IMR-90 (cell line): ENCODE data around the gene TNFAIP8L1. TPM values are rescaled to one million over a fixed set of nuclear protein-coding genes. Genes with fewer than 3 reads are reported as not detected.

Source experiments
- ATAC-seq: fragments of 200-7000 bp; cut with Tn5 transposase; 2 replicates; pipeline ENCODE4 v1.9.1; 2020; ENCODE audit warnings: low read depth, mild to moderate bottlenecking, moderate library complexity
- BruUV-seq: library from RNA; stranded (reverse); fragments of 400-500 nt; replicated peaks from 2 replicates; lab custom pipeline; 2021; lab: Mats Ljungman, UMichigan
- CTCF ChIA-PET: fragments of 300-600 bp; formaldehyde crosslinking; extraction: SDS; loops from one replicate; lab custom pipeline; 2021; ENCODE audit warnings: antibody characterized with exemption; lab: Yijun Ruan, JAX
- POLR2A ChIA-PET: fragments of 300-600 bp; sonication (Branson Sonifier 250); formaldehyde crosslinking; loops from one replicate; lab custom pipeline; 2022; ENCODE audit warnings: antibody characterized with exemption; ENCODE audit not compliant: unreplicated experiment; lab: Charles Lee
- DNase-seq: peaks from one replicate; pipeline ENCODE4 v3.0.0; 2013
- H2AFZ ChIP-seq: replicated peaks from 2 replicates; pipeline ENCODE3; 2013; ENCODE audit warnings: low read length, mild to moderate bottlenecking; ENCODE audit not compliant: poor library complexity
- H2AK5ac ChIP-seq: 2 replicates; pipeline ENCODE4 v1.6.1; 2013; ENCODE audit warnings: low read depth, low read length, inconsistent platforms
- H2AK9ac ChIP-seq: replicated peaks from 2 replicates; pipeline ENCODE3; 2013; ENCODE audit warnings: mild to moderate bottlenecking, low read depth, low read length, moderate library complexity; ENCODE audit not compliant: poor library complexity
- H2BK120ac ChIP-seq: 2 replicates; pipeline ENCODE4 v1.6.1; 2013; ENCODE audit warnings: low read depth, low read length, inconsistent platforms
- H2BK15ac ChIP-seq: 3 replicates; pipeline ENCODE4 v1.6.1; 2013; ENCODE audit warnings: low read depth, low read length, inconsistent platforms
- H2BK20ac ChIP-seq: 2 replicates; pipeline ENCODE4 v1.6.1; 2013; ENCODE audit warnings: low read depth, mild to moderate bottlenecking, inconsistent platforms, low read length, moderate library complexity
- H2BK5ac ChIP-seq: 2 replicates; pipeline ENCODE4 v1.6.1; 2013; ENCODE audit warnings: mild to moderate bottlenecking, low read depth, low read length, inconsistent platforms; ENCODE audit not compliant: poor library complexity, severe bottlenecking
- H3K14ac ChIP-seq: replicated peaks from 2 replicates; pipeline ENCODE4 v1.6.1; 2013; ENCODE audit warnings: low read depth, low read length, inconsistent platforms
- H3K18ac ChIP-seq: 2 replicates; pipeline ENCODE4 v1.6.1; 2013; ENCODE audit warnings: low read depth, low read length, control low read depth
- H3K23ac ChIP-seq: 2 replicates; pipeline ENCODE4 v1.6.1; 2013; ENCODE audit warnings: low read depth, low read length, inconsistent platforms
- H3K27ac ChIP-seq: 2 replicates; pipeline ENCODE4 v1.5.1; 2013; ENCODE audit warnings: mild to moderate bottlenecking, control low read depth, low read length; ENCODE audit not compliant: insufficient read depth
- H3K27me3 ChIP-seq: 2 replicates; pipeline ENCODE4 v1.6.1; 2013; ENCODE audit warnings: low read length; ENCODE audit not compliant: control insufficient read depth, insufficient read depth
- H3K36me3 ChIP-seq: 2 replicates; pipeline ENCODE4 v1.6.1; 2013; ENCODE audit warnings: low read length, mixed read lengths; ENCODE audit not compliant: control insufficient read depth, insufficient read depth
- H3K4ac ChIP-seq: 2 replicates; pipeline ENCODE4 v1.6.1; 2013; ENCODE audit warnings: low read depth, low read length, inconsistent platforms
- H3K4me1 ChIP-seq: 2 replicates; pipeline ENCODE4 v1.6.1; 2013; ENCODE audit warnings: low read length, mixed read lengths; ENCODE audit not compliant: control insufficient read depth, insufficient read depth
- H3K4me2 ChIP-seq: 2 replicates; pipeline ENCODE4 v1.6.1; 2013; ENCODE audit warnings: low read depth, mild to moderate bottlenecking, control low read depth, low read length, moderate library complexity
- H3K4me3 ChIP-seq: 2 replicates; pipeline ENCODE4 v1.5.1; 2013; ENCODE audit warnings: low read depth, mild to moderate bottlenecking, control low read depth, low read length, moderate library complexity; ENCODE audit not compliant: insufficient read depth
- H3K56ac ChIP-seq: 2 replicates; pipeline ENCODE4 v1.6.1; 2013; ENCODE audit warnings: low read length, inconsistent platforms; ENCODE audit not compliant: insufficient read depth; ENCODE audit errors: extremely low read depth
- H3K79me1 ChIP-seq, 2 experiments: 2 replicates each; pipeline ENCODE4 v1.6.1; 2013; ENCODE audit warnings: low read length in 2 of 2, inconsistent platforms in 1 of 2, low read depth in 1 of 2
- H3K9ac ChIP-seq: 2 replicates; pipeline ENCODE4 v1.6.1; 2013; ENCODE audit warnings: low read depth, low read length, control low read depth
- H3K9me1 ChIP-seq: 2 replicates; pipeline ENCODE4 v1.6.1; 2013; ENCODE audit warnings: low read length, inconsistent platforms; ENCODE audit not compliant: insufficient read depth
- H3K9me3 ChIP-seq: 2 replicates; pipeline ENCODE4 v1.6.1; 2013; ENCODE audit warnings: low read length; ENCODE audit not compliant: control insufficient read depth, insufficient read depth
- H4K20me1 ChIP-seq: 2 replicates; pipeline ENCODE4 v1.6.1; 2013; ENCODE audit warnings: low read length, inconsistent platforms; ENCODE audit not compliant: insufficient read depth
- H4K5ac ChIP-seq: 2 replicates; pipeline ENCODE4 v1.6.1; 2013; ENCODE audit warnings: mild to moderate bottlenecking, low read depth, low read length, control low read depth
- H4K8ac ChIP-seq, 2 experiments: 2 replicates each; pipeline ENCODE4 v1.6.1; 2013; ENCODE audit warnings: low read depth in 2 of 2, low read length in 2 of 2, control low read depth in 1 of 2, inconsistent platforms in 1 of 2
- H4K91ac ChIP-seq: 2 replicates; pipeline ENCODE4 v1.6.1; 2013; ENCODE audit warnings: low read depth, low read length, inconsistent platforms; ENCODE audit not compliant: insufficient read depth
- FOS ChIP-seq: fragments of 150-350 bp; IDR thresholded peaks from 2 replicates; pipeline ENCODE4 v1.6.1; 2016; ENCODE audit warnings: low read depth, low read length
- MAFK ChIP-seq: IDR thresholded peaks from 2 replicates; pipeline ENCODE4 v1.6.1; 2012; ENCODE audit warnings: low read depth, low read length, improper control_type of control experiment
- MXI1 ChIP-seq: IDR thresholded peaks from 2 replicates; pipeline ENCODE4 v1.6.1; 2012; ENCODE audit warnings: low read depth, mild to moderate bottlenecking, low read length, moderate library complexity, borderline replicate concordance
- NFE2L2 ChIP-seq: fragments of 150-350 bp; IDR thresholded peaks from 2 replicates; pipeline ENCODE4 v1.6.1; 2016; ENCODE audit warnings: low read depth, mild to moderate bottlenecking, low read length
- RCOR1 ChIP-seq: IDR thresholded peaks from 2 replicates; pipeline ENCODE4 v1.6.1; 2012; ENCODE audit warnings: mild to moderate bottlenecking, low read length, improper control_type of control experiment; ENCODE audit not compliant: insufficient replicate concordance
- RFX5 ChIP-seq: IDR thresholded peaks from 2 replicates; pipeline ENCODE4 v1.8.0; 2012; ENCODE audit warnings: low read depth, mild to moderate bottlenecking, low read length, moderate library complexity
- SMC3 ChIP-seq: fragments of 150-350 bp; IDR thresholded peaks from 2 replicates; pipeline ENCODE4 v1.6.1; 2016; ENCODE audit warnings: low read depth, mild to moderate bottlenecking, antibody characterized with exemption, low read length, moderate library complexity
- WGBS, 2 experiments: methylation state at CpG; one replicate each; pipeline versions ENCODE4 v1.1.5 to v1.1.7; 2013; ENCODE audit warnings: missing lambda C conversion rate in 2 of 2; ENCODE audit not compliant: insufficient read length in 1 of 2; ENCODE audit errors: extremely low coverage in 2 of 2; 5-methylcytosine and 5-hydroxymethylcytosine counted together
- dilution Hi-C: fragments of 300-500 bp; cut with HindIII; formaldehyde crosslinking; loops from one replicate; pipeline ENCODE4 v1.14.3; 2018; ENCODE audit warnings: low sequenced_read_pairs; ENCODE audit not compliant: unreplicated experiment
- in situ Hi-C: fragments of 300-500 bp; cut with MboI; formaldehyde crosslinking; loops from 3 replicates; pipeline ENCODE4 v1.14.3; 2019; ENCODE audit warnings: low sequenced_read_pairs, inconsistent platforms, mixed read lengths
- intact Hi-C: fragments of 100-400 bp; cut with micrococcal nuclease; formaldehyde crosslinking; loops from 2 replicates; pipeline ENCODE4 v1.10.0; 2022
- polyA plus RNA-seq, 3 experiments: library from polyadenylated mRNA; depleted of rRNA; stranded (reverse); fragments of >200 nt; gene quantifications; 2 replicates each; pipeline ENCODE4 v1.2.3, GENCODE V29; 2012; ENCODE audit warnings: low replicate concordance in 1 of 3
- total RNA-seq: library from RNA; depleted of rRNA; stranded (reverse); fragments of >200 nt; gene quantifications from 2 replicates; pipeline ENCODE4 v1.2.3, GENCODE V29; 2012
- TF ChIP-seq, protein P1 (sequence below): fragments of 150-350 bp; IDR thresholded peaks from 2 replicates; pipeline ENCODE4 v1.6.1; 2016; ENCODE audit warnings: low read depth, mild to moderate bottlenecking, low read length, moderate library complexity, borderline replicate concordance
- TF ChIP-seq, protein P2 (sequence below): conservative IDR thresholded peaks from 2 replicates; pipeline ENCODE4 v1.5.1; 2012; ENCODE audit warnings: mild to moderate bottlenecking, low read depth, low read length, improper control_type of control experiment

The TNFAIP8L1 gene
- total and polyA plus RNA-seq, 2 of the 4 experiments (the other 2 are of a cell fraction): 2.5 to 6.0 TPM

- H2BK5ac ChIP-seq: peak overlapping the region; percentile 88
- H3K18ac ChIP-seq: no peak overlapping the region
- no peak for ATAC-seq
- no peak overlapping the region for H3K14ac ChIP-seq
- dilution Hi-C loops (no loop called here), intact Hi-C loops (no loop called here), in situ Hi-C loops (no loop called here)
- BruUV-seq: no TSS peak
- H4K8ac ChIP-seq: 0 out of 4 replicates have a peak overlapping the region, but pooled peaks of 1 of the 2 experiments have one; percentile 16
- peaks cover 14% of the 10 kb centered on the region for H3K4me1 ChIP-seq
- H2AK5ac ChIP-seq: peak overlapping the region; percentile 87; the same call in 1 of the 2 replicates
- H2AFZ ChIP-seq: no peak overlapping the region
- TF ChIP-seq MXI1 (no peak), FOS (no peak), NFE2L2 (no peak), RFX5 (no peak), RCOR1 (no peak), MAFK (no peak), SMC3 (no peak)
- TF ChIP-seq, protein P1, sequence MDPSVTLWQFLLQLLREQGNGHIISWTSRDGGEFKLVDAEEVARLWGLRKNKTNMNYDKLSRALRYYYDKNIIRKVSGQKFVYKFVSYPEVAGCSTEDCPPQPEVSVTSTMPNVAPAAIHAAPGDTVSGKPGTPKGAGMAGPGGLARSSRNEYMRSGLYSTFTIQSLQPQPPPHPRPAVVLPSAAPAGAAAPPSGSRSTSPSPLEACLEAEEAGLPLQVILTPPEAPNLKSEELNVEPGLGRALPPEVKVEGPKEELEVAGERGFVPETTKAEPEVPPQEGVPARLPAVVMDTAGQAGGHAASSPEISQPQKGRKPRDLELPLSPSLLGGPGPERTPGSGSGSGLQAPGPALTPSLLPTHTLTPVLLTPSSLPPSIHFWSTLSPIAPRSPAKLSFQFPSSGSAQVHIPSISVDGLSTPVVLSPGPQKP: no peak
- TF ChIP-seq, protein P2, sequence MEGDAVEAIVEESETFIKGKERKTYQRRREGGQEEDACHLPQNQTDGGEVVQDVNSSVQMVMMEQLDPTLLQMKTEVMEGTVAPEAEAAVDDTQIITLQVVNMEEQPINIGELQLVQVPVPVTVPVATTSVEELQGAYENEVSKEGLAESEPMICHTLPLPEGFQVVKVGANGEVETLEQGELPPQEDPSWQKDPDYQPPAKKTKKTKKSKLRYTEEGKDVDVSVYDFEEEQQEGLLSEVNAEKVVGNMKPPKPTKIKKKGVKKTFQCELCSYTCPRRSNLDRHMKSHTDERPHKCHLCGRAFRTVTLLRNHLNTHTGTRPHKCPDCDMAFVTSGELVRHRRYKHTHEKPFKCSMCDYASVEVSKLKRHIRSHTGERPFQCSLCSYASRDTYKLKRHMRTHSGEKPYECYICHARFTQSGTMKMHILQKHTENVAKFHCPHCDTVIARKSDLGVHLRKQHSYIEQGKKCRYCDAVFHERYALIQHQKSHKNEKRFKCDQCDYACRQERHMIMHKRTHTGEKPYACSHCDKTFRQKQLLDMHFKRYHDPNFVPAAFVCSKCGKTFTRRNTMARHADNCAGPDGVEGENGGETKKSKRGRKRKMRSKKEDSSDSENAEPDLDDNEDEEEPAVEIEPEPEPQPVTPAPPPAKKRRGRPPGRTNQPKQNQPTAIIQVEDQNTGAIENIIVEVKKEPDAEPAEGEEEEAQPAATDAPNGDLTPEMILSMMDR: no peak
- 0 out of 2 replicates have a peak overlapping the region, but pooled peaks have one; percentile 22 for H3K27ac ChIP-seq
- no peaks in the 10 kb centered on the region for H3K9me3 ChIP-seq
- no peak overlapping the region for H2BK20ac ChIP-seq
- H4K5ac ChIP-seq: no peak overlapping the region
- no peaks in the 10 kb centered on the region for H3K27me3 ChIP-seq
- no peak overlapping the region for H3K56ac ChIP-seq
- no peak overlapping the region; the same call in 2 of the 3 replicates for H2BK15ac ChIP-seq
- peaks cover 18% of the 10 kb centered on the region for H3K9me1 ChIP-seq
- no peak overlapping the region for H3K23ac ChIP-seq
- H3K36me3 ChIP-seq: peaks cover 69% of the 10 kb centered on the region
- H3K79me1 ChIP-seq: peaks cover 0 to 32% of the 10 kb centered on the region in 2 experiments; a peak in 3 of 4 replicates
- H3K4me3 ChIP-seq: no peak overlapping the region
- ChIA-PET POLR2A (no interaction called here), CTCF (no interaction called here)
- H3K9ac ChIP-seq: no peak overlapping the region
- no peak for DNase-seq
- H4K20me1 ChIP-seq: peaks cover 6% of the 10 kb centered on the region; the same call in 1 of the 2 replicates
- WGBS, 2 experiments: 99% methylated on average over 8 of the region's 19 CpGs; no CpG with 5 or more reads in 1 of the 2 experiments
- H4K91ac ChIP-seq: peak overlapping the region; percentile 42; the same call in 1 of the 2 replicates
- peak overlapping the region; percentile 39 for H2BK120ac ChIP-seq
- peak overlapping the region; percentile 83 for H3K4ac ChIP-seq
- peak overlapping the region; percentile 91 for H2AK9ac ChIP-seq
- no peak overlapping the region for H3K4me2 ChIP-seq
Measured at GRCh38 chr19:4695224-4695731, 56.0 kb downstream of the TNFAIP8L1 start.
